H7 (cell line): ENCODE measurements around the gene SSC5D. TPM values are rescaled to one million over a fixed set of nuclear protein-coding genes. Genes with fewer than 3 reads are reported as not detected.
"Not testable (repeated sequence)": the region's sequence is repeated elsewhere in the genome, so short reads cannot be mapped to it uniquely, and the experiment has no call there.

Experiments
- DNase-seq: peaks from one replicate; pipeline ENCODE4 v3.0.0; 2012
- H3K27me3 ChIP-seq: 2 replicates; pipeline ENCODE4 v1.6.0; 2011; ENCODE audit warnings: mild to moderate bottlenecking, low read length; ENCODE audit not compliant: control insufficient read depth, insufficient read depth
- H3K36me3 ChIP-seq: replicated peaks from 2 replicates; pipeline ENCODE4 v1.5.1; 2011; ENCODE audit warnings: low read length; ENCODE audit not compliant: control insufficient read depth, insufficient read depth
- H3K4me3 ChIP-seq: 2 replicates; pipeline ENCODE4 v1.5.1; 2011; ENCODE audit warnings: low read depth, mild to moderate bottlenecking, control low read depth, low read length, moderate library complexity; ENCODE audit not compliant: insufficient read depth
- total RNA-seq: library from RNA; depleted of rRNA; stranded (reverse); fragments of >200 nt; shearing (Covaris generic); gene quantifications from 2 replicates; pipeline ENCODE4 v1.2.3, GENCODE V29; 2014; rRNA removed

Gene SSC5D
- total RNA-seq, result 0.48 and 0.87 TPM in 2 replicates

GRCh38 chr19:55487924-55488687, at the start of gene SSC5D:
TSS of gene SSC5D (plus strand) at chr19:55488436. CDS start at chr19:55488590, 154 bp downstream.
- Histone ChIP-seq H3K27me3 (no peaks in the 10 kb centered on the region), H3K36me3 (no peaks in the 10 kb centered on the region), H3K4me3 (peak within 1 kb of the TSS; percentile 33)
- peak; percentile 89 for DNase-seq

GRCh38 chr19:55439052-55439451, 49.2 kb upstream of the SSC5D start:
- no peaks in the 10 kb centered on the region for H3K36me3 ChIP-seq
- no peak for DNase-seq
- no peak overlapping the region for H3K4me3 ChIP-seq
- peaks cover 57% of the 10 kb centered on the region for H3K27me3 ChIP-seq

GRCh38 chr19:55440411-55441105, 47.7 kb upstream of the SSC5D start:
- no peaks in the 10 kb centered on the region for H3K36me3 ChIP-seq
- DNase-seq, result peak; percentile 96
- H3K27me3 ChIP-seq, result peaks cover 72% of the 10 kb centered on the region
- peak overlapping the region; percentile 66 for H3K4me3 ChIP-seq

- DNase-seq, result peak; percentile 72
- H3K4me3 ChIP-seq, result peak overlapping the region; percentile 66; the same call in 1 of the 2 replicates
- H3K27me3 ChIP-seq, result peaks cover 78% of the 10 kb centered on the region
- no peaks in the 10 kb centered on the region for H3K36me3 ChIP-seq
Observed at GRCh38 chr19:55441319-55441691, 46.9 kb upstream of the SSC5D start.

- H3K27me3 ChIP-seq, result peaks cover 83% of the 10 kb centered on the region
- no peaks in the 10 kb centered on the region for H3K36me3 ChIP-seq
- H3K4me3 ChIP-seq, result peak overlapping the region; percentile 66
- DNase-seq, result peak; percentile 96
Observed at GRCh38 chr19:55441692-55442321, 46.4 kb upstream of the SSC5D start.

GRCh38 chr19:55442372-55442961, 45.8 kb upstream of the SSC5D start:
- peak; percentile 84 for DNase-seq
- H3K4me3 ChIP-seq, result peak overlapping the region; percentile 66; the same call in 1 of the 2 replicates
- no peaks in the 10 kb centered on the region for H3K36me3 ChIP-seq
- H3K27me3 ChIP-seq, result peaks cover 89% of the 10 kb centered on the region

- peaks cover 91% of the 10 kb centered on the region for H3K27me3 ChIP-seq
- H3K4me3 ChIP-seq, result peak within 1 kb of the TSS; percentile 66
- H3K36me3 ChIP-seq, result no peaks in the 10 kb centered on the region
- DNase-seq, result peak; percentile 82
Observed at GRCh38 chr19:55443045-55443823, 45.0 kb upstream of the SSC5D start, which contains the start of gene SHISA7. TSS of gene SHISA7 (minus strand) at chr19:55443300. CDS start at chr19:55442863, 437 bp downstream.

- Histone ChIP-seq H3K4me3 (no peak overlapping the region), H3K36me3 (no peaks in the 10 kb centered on the region), H3K27me3 (peaks cover 90% of the 10 kb centered on the region)
- DNase-seq, result no peak
Observed at GRCh38 chr19:55443824-55444480, 44.3 kb upstream of the SSC5D start.

- peak; percentile 40 for DNase-seq
- H3K36me3 ChIP-seq, result no peaks in the 10 kb centered on the region
- peaks cover 90% of the 10 kb centered on the region for H3K27me3 ChIP-seq
- H3K4me3 ChIP-seq, result no peak overlapping the region
Observed at GRCh38 chr19:55444646-55445045, 43.6 kb upstream of the SSC5D start.

GRCh38 chr19:55446060-55446459, 42.2 kb upstream of the SSC5D start:
- no peak for DNase-seq
- H3K36me3 ChIP-seq, result no peaks in the 10 kb centered on the region
- H3K27me3 ChIP-seq, result peaks cover 89% of the 10 kb centered on the region
- no peak overlapping the region for H3K4me3 ChIP-seq

GRCh38 chr19:55447421-55448174, 40.6 kb upstream of the SSC5D start:
- Histone ChIP-seq H3K4me3 (no peak overlapping the region), H3K27me3 (peaks cover 89% of the 10 kb centered on the region), H3K36me3 (no peaks in the 10 kb centered on the region)
- peak; percentile 67 for DNase-seq

- peaks cover 84% of the 10 kb centered on the region for H3K27me3 ChIP-seq
- not testable (repeated sequence) for H3K4me3 ChIP-seq, DNase-seq, H3K36me3 ChIP-seq
Observed at GRCh38 chr19:55448175-55448490, 40.1 kb upstream of the SSC5D start.

GRCh38 chr19:55449469-55449868, 38.8 kb upstream of the SSC5D start:
- H3K36me3 ChIP-seq, result no peaks in the 10 kb centered on the region; the same call in 1 of the 2 replicates
- peaks cover 74% of the 10 kb centered on the region for H3K27me3 ChIP-seq
- no peak overlapping the region for H3K4me3 ChIP-seq
- peak; percentile 65 for DNase-seq
